MM.1S (cell line): ENCODE measurements around the gene TMEM135.
A peak's percentile ranks its signal among the peaks of the same experiment; 100 is the strongest.

Source experiments
- DNase-seq: peaks from one replicate; pipeline ENCODE4 v3.0.0-alpha.2; 2015
- H2AFZ ChIP-seq: fragments of 300-600 bp; sonication (generic); 2 replicates; pipeline ENCODE4 v1.6.0; 2016; ENCODE audit warnings: antibody characterized with exemption, low read length
- H3F3A ChIP-seq: fragments of 300-600 bp; sonication (generic); 2 replicates; pipeline ENCODE4 v1.6.1; 2016; ENCODE audit warnings: mild to moderate bottlenecking, antibody characterized with exemption, low read length, moderate library complexity, mixed read lengths; ENCODE audit not compliant: insufficient read depth
- H3K27ac ChIP-seq: fragments of 300-600 bp; sonication (generic); 2 replicates; pipeline ENCODE4 v1.5.1; 2016; ENCODE audit warnings: mild to moderate bottlenecking, low read length
- H3K27me3 ChIP-seq: fragments of 300-600 bp; sonication (generic); replicated peaks from 2 replicates; pipeline ENCODE4 v1.6.0; 2016; ENCODE audit warnings: low read length; ENCODE audit not compliant: insufficient read depth
- H3K36me3 ChIP-seq: fragments of 300-600 bp; sonication (generic); replicated peaks from 2 replicates; pipeline ENCODE4 v1.6.1; 2016; ENCODE audit warnings: mild to moderate bottlenecking, low read length, mixed read lengths; ENCODE audit not compliant: insufficient read depth
- H3K4me1 ChIP-seq: fragments of 300-600 bp; sonication (generic); 2 replicates; pipeline ENCODE4 v1.6.1; 2016; ENCODE audit warnings: low read length, mixed read lengths
- H3K4me2 ChIP-seq: fragments of 300-600 bp; sonication (generic); 2 replicates; pipeline ENCODE4 v1.6.0; 2016; ENCODE audit warnings: low read depth, low read length
- H3K4me3 ChIP-seq: fragments of 300-600 bp; sonication (generic); 2 replicates; pipeline ENCODE4 v1.5.1; 2016; ENCODE audit warnings: low read length, mixed read lengths
- H3K79me2 ChIP-seq: fragments of 300-600 bp; sonication (generic); 2 replicates; pipeline ENCODE4 v1.6.1; 2016; ENCODE audit warnings: mixed run types, low read length, mixed read lengths
- H3K9ac ChIP-seq: fragments of 300-600 bp; sonication (generic); 2 replicates; pipeline ENCODE4 v1.6.1; 2016; ENCODE audit warnings: low read length, mixed read lengths
- H3K9me2 ChIP-seq: fragments of 300-600 bp; sonication (generic); replicated peaks from 2 replicates; pipeline ENCODE4 v1.6.1; 2016; ENCODE audit warnings: mild to moderate bottlenecking, low read length, mixed read lengths; ENCODE audit not compliant: insufficient read depth
- H3K9me3 ChIP-seq: fragments of 300-600 bp; sonication (generic); replicated peaks from 2 replicates; pipeline ENCODE4 v1.6.1; 2016; ENCODE audit warnings: mild to moderate bottlenecking, low read length, mixed read lengths; ENCODE audit not compliant: insufficient read depth
- H4K20me1 ChIP-seq: fragments of 300-600 bp; sonication (generic); 2 replicates; pipeline ENCODE4 v1.6.1; 2016; ENCODE audit warnings: mild to moderate bottlenecking, low read length, moderate library complexity, mixed read lengths; ENCODE audit not compliant: insufficient read depth
- EZH2 ChIP-seq: fragments of 300-600 bp; sonication (generic); optimal IDR thresholded peaks from 2 replicates; pipeline ENCODE3; 2017; ENCODE audit warnings: low read depth, mild to moderate bottlenecking, antibody characterized with exemption, low read length, mixed read lengths
- EZH2phosphoT487 ChIP-seq: fragments of 300-600 bp; sonication (generic); IDR thresholded peaks from 2 replicates; pipeline ENCODE4 v1.6.1; 2018; ENCODE audit warnings: antibody characterized with exemption, low read length
- TF ChIP-seq, protein P1 (sequence below): fragments of 300-600 bp; sonication (generic); IDR thresholded peaks from 2 replicates; pipeline ENCODE4 v1.5.1; 2016; ENCODE audit warnings: antibody characterized with exemption, low read length, mixed read lengths

The TMEM135 gene

GRCh38 chr11:87038235-87038977 is 672 bp downstream of the TMEM135 start:
- 0 out of 2 replicates have a peak, but pooled peaks cover 3% of the 10 kb centered on the region for H3F3A ChIP-seq
- H2AFZ ChIP-seq, result peak overlapping the region; percentile 94
- H3K27me3 ChIP-seq, result no peaks in the 10 kb centered on the region
- no peaks in the 10 kb centered on the region for H3K4me1 ChIP-seq
- peak overlapping the region; percentile 72 for H3K4me2 ChIP-seq
- H3K36me3 ChIP-seq, result no peaks in the 10 kb centered on the region
- no peaks in the 10 kb centered on the region for H4K20me1 ChIP-seq
- peaks cover 45% of the 10 kb centered on the region for H3K79me2 ChIP-seq
- peak overlapping the region; percentile 81 for H3K9ac ChIP-seq
- peak overlapping the region; percentile 89 for H3K4me3 ChIP-seq
- H3K9me3 ChIP-seq, result no peaks in the 10 kb centered on the region
- H3K9me2 ChIP-seq, result no peaks in the 10 kb centered on the region
- H3K27ac ChIP-seq, result peak overlapping the region; percentile 51; the same call in 1 of the 2 replicates
- no peak for DNase-seq
- TF ChIP-seq EZH2, result no peak

GRCh38 chr11:87039371-87039770 is 1.6 kb downstream of the TMEM135 start:
- DNase-seq, result no peak
- H3K79me2 ChIP-seq, result peaks cover 48% of the 10 kb centered on the region

DNA sequence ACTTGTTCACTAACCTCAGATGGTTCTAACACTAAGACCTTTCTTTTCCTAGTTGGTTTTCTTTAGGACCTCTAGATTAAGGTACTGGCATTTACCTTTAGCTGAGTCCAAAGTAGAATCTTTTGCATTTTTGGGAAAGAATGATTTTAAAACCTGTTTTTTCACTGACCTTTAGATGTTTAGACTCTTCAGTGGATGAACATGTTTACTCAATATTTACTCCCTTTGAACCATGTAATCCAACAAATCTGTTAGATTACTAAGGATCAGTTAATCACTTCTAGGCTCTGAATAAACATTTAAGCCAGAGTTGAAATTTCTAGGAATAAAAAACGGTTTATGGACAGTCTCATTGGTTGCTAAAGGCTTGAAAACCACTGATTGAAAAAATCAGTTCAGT is 6.2 kb downstream of the TMEM135 start:
- Histone ChIP-seq H3K9ac (no peak overlapping the region), H3K9me3 (no peaks in the 10 kb centered on the region), H4K20me1 (no peaks in the 10 kb centered on the region), H3K4me3 (no peak overlapping the region), H2AFZ (no peak overlapping the region), H3K27me3 (no peaks in the 10 kb centered on the region), H3K27ac (no peak overlapping the region), H3K36me3 (no peaks in the 10 kb centered on the region), H3K9me2 (no peaks in the 10 kb centered on the region), H3K4me1 (no peaks in the 10 kb centered on the region), H3F3A (no peaks in the 10 kb centered on the region), H3K79me2 (peaks cover 40% of the 10 kb centered on the region), H3K4me2 (no peak overlapping the region)
- no peak for DNase-seq
- TF ChIP-seq, protein P1, sequence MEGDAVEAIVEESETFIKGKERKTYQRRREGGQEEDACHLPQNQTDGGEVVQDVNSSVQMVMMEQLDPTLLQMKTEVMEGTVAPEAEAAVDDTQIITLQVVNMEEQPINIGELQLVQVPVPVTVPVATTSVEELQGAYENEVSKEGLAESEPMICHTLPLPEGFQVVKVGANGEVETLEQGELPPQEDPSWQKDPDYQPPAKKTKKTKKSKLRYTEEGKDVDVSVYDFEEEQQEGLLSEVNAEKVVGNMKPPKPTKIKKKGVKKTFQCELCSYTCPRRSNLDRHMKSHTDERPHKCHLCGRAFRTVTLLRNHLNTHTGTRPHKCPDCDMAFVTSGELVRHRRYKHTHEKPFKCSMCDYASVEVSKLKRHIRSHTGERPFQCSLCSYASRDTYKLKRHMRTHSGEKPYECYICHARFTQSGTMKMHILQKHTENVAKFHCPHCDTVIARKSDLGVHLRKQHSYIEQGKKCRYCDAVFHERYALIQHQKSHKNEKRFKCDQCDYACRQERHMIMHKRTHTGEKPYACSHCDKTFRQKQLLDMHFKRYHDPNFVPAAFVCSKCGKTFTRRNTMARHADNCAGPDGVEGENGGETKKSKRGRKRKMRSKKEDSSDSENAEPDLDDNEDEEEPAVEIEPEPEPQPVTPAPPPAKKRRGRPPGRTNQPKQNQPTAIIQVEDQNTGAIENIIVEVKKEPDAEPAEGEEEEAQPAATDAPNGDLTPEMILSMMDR, result no peak
- no peak for TF ChIP-seq EZH2phosphoT487
- TF ChIP-seq EZH2, result no peak

More at GRCh38 chr11:87039371-87039770, 1.6 kb downstream of the TMEM135 start:
- TF ChIP-seq EZH2, result no peak
- no peak for TF ChIP-seq EZH2phosphoT487
- TF ChIP-seq, protein P1, result no peak
- Histone ChIP-seq H2AFZ (no peak overlapping the region), H3K4me1 (no peaks in the 10 kb centered on the region), H3K9ac (no peak overlapping the region), H3K36me3 (no peaks in the 10 kb centered on the region), H3K27me3 (no peaks in the 10 kb centered on the region), H3F3A (0 out of 2 replicates have a peak, but pooled peaks cover 3% of the 10 kb centered on the region), H3K4me3 (no peak overlapping the region; the same call in 1 of the 2 replicates), H3K4me2 (peak overlapping the region; percentile 72), H3K9me3 (no peaks in the 10 kb centered on the region), H3K27ac (no peak overlapping the region), H3K9me2 (no peaks in the 10 kb centered on the region), H4K20me1 (no peaks in the 10 kb centered on the region)

DNA sequence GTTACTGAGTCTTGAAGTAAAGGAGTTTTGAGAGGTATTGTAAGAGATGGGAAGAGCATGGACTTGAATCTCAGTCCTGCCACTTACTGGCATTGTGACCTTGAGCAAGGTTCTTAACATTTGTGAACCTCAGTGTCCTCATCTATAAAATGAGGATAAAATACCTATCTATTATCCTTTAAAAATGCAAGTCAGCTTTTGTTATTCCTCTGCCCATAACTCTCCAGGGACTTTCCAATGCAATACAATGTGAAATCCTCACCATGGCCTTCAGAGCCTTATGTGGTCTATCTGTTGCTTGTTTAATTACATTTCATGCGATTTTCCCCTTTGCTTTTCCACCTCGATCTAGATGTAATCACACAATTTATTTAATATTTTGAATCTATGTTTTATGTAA is 9.1 kb downstream of the TMEM135 start:
- no peaks in the 10 kb centered on the region for H3K36me3 ChIP-seq
- no peaks in the 10 kb centered on the region for H3K9me2 ChIP-seq
- H3K79me2 ChIP-seq, result peaks cover 11% of the 10 kb centered on the region; the same call in 1 of the 2 replicates
- no peak for DNase-seq
- H3K27me3 ChIP-seq, result no peaks in the 10 kb centered on the region
- no peaks in the 10 kb centered on the region for H3K9me3 ChIP-seq
- no peaks in the 10 kb centered on the region for H3F3A ChIP-seq
- H3K4me2 ChIP-seq, result no peak overlapping the region
- H3K4me1 ChIP-seq, result no peaks in the 10 kb centered on the region
- no peak overlapping the region for H3K9ac ChIP-seq
- H4K20me1 ChIP-seq, result no peaks in the 10 kb centered on the region
- TF ChIP-seq EZH2 (no peak), EZH2phosphoT487 (no peak)
- TF ChIP-seq, protein P1, result no peak
- no peak overlapping the region for H3K4me3 ChIP-seq
- H3K27ac ChIP-seq, result no peak overlapping the region
- H2AFZ ChIP-seq, result no peak overlapping the region
